ENCODE data around the gene PBXIP1.

Gene PBXIP1, protein sequence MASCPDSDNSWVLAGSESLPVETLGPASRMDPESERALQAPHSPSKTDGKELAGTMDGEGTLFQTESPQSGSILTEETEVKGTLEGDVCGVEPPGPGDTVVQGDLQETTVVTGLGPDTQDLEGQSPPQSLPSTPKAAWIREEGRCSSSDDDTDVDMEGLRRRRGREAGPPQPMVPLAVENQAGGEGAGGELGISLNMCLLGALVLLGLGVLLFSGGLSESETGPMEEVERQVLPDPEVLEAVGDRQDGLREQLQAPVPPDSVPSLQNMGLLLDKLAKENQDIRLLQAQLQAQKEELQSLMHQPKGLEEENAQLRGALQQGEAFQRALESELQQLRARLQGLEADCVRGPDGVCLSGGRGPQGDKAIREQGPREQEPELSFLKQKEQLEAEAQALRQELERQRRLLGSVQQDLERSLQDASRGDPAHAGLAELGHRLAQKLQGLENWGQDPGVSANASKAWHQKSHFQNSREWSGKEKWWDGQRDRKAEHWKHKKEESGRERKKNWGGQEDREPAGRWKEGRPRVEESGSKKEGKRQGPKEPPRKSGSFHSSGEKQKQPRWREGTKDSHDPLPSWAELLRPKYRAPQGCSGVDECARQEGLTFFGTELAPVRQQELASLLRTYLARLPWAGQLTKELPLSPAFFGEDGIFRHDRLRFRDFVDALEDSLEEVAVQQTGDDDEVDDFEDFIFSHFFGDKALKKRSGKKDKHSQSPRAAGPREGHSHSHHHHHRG

DNA sequence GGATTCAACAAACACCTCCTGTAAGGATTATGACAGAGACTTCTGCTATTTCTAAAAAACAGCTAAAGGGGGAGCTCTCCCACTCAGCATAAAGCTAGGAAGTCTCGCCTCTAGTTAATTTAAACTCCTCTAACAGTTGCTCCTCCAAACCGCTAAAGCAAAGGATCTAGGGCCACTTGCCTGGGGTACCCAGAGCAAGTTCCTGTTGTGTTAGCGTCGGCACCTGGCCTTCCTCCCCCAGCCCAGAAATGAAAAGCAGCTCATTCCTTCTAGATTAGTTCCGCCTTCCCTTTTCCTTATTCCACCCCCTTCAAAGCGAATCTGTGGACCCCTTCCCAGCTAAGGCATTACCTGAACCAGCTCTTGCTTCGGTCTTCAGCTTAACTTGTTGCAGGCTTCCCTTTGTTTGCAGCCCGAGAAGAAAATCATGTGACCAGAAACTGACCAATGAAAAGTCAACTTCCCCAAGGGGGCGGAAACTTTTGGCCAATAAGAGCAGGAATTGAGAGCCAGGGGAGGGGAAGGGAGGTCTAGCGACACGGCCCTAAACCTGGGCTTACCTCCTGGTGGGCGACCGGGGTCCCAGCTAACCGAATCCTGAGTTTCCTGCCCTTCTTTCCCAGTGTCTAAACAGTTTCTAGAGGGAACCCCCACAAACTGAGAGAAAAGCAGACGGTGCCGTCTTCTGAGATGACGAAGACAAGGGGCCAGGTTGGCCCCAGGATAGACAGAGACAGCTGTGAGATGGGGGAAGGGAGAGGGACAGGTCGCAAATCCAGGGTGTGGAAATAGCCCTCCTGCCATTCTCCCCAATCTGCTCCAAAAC is at the start of gene PBXIP1:
Gene PBXIP1, minus strand, starts transcription at position 382 of the 826 bp plus-strand sequence. CDS start 2,378 bp downstream, outside the sequence.
- DNase-seq: peak; percentile 90

DNA sequence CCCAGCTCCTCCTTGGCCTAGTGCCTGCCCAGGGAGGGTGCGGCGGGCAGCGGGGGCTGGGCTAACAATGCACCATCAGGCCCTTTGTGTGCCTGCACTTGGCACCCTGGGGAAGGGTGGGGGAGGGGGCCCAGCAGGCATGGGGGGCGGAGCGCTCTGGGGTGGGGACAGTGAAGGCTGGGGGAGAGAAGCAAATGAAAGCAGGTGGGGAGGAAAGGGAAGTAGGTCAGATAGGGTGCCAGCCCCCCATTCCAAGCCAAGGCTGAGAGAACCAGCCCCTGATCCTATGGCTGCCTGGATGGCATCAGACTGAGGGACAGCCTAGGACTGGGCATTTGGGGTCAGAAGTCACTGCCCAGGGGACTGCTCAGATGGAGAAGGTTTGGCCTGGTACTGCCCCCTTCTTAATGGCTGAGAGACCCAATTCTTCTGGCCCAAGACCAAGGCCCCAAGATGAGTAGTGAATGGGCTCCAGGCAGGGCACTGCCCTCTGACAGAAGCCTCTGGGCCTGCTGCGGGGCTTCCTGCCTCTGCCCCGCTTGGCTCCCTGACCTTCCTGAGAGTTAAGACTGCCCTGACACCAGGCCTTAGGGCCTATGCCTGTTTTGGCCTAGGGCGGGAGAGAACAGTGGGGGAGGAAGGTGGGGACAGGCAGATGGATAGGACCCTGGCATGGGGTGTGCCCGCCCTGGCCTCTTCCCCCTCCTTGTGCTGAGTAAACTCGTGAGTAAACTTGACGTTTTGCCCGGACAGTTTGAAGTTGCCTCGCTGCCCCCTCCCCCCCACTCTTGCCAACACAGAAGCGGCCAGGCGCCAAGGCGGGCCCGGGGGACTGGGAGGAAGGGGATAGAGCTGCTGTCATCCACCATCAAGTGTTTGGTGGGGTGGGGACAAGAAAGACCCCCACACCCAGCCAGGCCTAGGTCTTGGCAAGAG is 49.4 kb upstream of the PBXIP1 start:
- DNase-seq: no peak

DNA sequence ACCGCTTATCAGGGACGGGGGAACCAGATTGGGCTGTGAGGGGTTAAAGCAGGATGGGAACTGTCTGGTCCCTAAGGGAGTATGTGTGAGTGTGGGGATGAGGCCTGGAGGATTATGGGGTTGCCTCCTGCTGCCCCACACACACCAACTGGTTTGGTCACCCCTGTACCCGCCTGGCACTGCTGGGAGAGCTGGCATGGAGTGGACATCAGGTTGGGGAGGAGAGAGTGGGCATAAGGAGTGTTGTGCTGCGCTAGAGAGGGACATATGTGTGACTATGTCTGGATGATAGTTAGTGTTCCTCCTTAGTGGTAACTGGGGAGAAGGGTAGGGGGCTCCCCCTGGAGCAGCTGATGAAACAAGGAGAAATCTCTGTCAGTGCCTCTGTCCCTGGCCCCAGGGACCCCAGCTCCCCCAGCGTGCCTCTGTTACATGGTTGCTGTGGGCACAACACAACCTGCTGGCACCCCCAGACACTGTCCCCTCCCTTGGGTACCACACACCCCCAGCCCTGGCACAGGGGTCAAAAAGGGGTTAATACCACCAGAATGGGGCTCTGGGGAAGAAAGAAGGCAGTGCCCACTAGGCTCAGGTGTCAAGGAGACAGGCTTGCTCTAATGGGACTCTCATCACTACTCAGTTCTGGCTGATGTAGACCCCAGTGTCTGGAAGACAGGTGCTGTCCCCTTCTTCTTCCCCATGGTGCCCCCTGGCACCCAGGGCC is 48.6 kb upstream of the PBXIP1 start:
- DNase-seq: no peak

DNA sequence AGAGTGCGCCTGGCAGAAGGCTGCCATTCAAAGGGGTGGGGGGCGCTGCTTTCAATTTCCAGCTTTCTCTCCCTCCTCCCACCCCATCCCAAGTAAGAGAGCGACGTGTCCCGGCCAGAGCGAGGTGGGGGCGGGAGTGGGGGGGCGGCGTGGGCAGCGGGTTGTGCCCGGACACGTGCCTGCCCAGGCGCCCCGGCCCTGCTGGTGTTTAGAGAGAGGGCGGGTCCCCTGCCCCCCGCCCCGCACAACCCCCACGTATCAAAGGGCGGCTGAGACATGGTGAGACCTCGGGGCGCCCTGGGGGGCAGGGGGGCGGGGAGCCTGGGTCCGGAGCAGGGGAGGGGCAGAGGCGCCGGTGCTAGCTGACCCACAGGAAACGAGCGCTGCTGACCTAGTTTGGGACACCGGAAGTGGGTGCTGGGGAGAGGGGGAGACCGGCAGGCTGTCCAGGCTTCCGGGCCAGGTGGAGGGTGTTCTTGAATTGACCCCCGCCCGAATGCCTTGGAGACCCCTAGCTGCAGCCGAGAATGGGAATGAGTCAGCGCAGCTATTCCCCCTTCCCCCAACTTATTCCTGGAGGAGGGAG is 48.0 kb upstream of the PBXIP1 start:
- DNase-seq: no peak

DNA sequence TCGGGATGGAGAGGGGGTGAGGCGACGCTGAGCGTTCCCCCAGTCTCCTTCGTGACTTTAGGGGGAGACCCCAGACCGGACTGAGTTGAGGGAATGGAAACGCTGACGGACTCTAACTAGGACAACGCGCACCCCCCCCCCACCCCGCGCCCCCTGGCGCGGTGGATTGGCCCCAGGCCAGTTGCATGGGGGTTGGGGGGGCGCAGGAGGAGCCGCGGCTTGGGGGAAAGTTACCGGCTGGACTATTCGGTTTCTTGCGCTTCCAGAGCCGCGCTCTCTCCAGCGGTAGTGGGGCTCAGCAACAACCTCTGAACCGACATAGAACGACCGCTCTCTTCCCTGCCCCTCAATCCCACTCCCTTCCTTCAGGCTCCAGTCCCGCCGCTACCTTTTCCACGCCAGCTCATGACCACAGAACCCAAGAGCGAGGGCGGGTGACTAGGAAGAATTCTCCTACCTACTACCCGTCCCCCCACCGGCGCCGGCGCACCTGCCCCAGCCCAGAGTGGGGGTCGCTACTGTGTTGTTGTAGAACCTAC is 47.4 kb upstream of the PBXIP1 start:
- DNase-seq: no peak

DNA sequence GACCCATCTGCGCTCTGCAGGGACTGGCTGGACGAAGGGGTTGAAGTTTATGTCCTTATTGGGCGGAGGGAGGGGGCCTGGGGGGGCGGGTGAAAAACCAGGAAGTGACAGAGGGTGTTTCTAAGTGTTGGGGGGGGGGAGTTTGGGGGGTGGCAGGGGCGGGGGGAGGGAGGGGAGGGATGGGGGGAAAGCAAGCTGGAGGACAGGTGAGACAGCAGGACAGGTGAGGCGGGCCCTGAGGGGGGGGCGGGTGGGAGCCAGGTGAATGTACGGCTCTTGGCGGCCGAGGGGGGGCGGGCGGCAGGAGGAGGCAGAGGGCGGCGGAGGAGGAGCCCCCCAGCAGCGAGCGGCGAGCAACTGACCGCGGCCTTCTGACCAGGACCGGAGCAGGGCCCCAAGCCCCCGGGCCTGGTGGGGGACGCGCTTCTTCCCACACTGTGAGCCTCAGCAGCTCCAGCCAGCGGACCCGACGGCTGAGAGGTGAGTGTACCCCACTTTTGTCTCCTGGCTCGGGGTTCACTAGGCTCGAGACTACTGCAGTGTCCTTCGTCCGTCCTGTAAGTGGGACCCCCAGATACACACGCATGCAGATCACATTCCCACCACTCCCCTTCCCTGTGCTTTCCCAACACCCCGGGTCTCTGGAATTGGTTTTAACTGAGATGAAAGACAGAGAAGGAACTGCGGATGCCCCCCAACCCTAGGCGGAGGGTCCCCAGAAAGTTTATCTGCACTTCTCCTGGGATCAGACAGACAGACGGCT is 46.7 kb upstream of the PBXIP1 start, which contains the start of gene ZBTB7B:
Gene ZBTB7B, plus strand, starts transcription at position 339 of the 763 bp plus-strand sequence. CDS start 11,859 bp downstream, outside the sequence.
- no peak for DNase-seq

DNA sequence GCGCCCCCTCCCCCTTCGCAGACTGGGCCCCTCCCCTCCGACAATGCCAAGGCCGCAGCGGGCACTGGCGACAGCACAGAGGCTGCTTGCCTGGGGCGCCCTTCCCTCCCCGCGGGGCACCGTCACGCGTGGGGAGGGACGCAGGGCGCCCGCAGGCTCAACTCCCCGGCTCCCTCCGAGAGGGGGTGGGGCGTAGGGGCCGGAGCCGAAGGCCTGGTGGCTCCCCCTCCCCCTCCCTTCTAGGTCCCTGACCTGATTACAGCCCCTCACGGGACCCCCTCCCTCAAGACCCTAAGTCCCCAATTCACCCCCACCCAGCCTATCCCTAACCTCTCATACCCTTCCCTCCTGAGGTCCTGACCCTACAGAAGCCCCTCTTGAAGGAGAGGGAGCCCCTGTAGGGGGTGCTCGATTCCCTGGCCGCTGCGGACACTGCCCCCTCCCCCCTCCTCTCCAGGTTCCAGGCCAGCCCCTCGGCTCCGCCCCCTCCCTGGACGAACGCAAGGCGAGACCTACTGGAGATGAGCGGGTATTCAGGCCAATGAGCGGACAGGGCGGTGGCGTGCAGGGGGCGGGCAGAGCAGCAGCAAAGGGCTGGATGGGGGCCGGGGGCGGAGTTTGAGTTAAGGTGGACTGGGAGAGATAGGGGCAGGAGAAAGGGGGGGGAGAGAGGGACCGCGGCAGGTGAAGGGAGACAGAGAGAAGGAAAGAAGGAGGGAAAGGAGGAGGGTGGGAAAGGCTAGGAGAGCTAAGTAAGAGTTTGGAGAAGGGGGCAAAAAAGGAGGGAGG is 46.0 kb upstream of the PBXIP1 start:
- peak; percentile 99 for DNase-seq

DNA sequence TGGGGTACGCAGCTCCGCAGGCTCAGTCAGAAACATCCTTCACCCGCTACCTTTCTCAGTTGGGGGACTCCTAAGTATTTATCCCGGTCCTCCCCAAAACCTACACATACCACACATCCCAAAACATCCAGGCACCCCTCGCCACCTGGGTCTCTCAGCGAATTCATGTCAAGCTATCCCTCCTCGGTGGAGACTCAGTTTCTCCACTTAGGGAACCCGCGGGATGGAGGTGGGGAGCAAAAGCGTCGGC is 45.5 kb upstream of the PBXIP1 start:
- peak; percentile 32 for DNase-seq

DNA sequence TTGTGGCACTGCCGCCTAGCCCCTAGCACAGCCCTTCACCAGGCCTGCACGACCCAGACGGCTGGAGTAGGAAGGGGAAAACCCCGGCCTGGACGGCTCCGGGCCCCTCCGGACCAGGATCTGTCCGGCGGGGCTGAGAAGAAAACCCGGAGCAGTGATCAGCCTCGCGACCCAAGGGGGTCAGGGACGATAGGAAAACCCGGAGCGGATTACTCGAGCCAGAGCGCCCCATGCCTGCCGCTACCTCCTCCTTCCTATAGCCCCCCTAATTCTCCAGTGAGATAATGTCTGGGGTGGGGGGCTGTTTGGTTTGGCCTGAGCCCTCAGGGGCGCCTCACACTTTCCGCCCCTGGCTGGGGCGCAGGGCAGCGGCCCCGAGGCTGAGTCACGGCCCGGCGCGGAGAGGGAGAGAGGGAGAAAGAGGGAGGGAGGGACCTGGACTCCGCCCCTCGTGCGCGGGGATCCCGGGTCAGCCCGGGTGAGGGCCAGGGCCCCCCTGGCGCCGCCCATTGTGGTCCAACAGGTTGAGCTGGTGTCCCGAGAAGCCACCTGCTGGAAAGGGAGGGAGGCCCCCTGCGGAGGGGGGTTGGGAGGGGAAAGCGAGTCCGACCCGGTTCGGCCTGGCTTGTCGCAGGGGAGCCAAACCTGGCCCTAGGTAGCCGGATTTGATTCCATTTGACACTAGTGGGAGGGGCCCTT is 45.0 kb upstream of the PBXIP1 start:
- DNase-seq: peak; percentile 83

DNA sequence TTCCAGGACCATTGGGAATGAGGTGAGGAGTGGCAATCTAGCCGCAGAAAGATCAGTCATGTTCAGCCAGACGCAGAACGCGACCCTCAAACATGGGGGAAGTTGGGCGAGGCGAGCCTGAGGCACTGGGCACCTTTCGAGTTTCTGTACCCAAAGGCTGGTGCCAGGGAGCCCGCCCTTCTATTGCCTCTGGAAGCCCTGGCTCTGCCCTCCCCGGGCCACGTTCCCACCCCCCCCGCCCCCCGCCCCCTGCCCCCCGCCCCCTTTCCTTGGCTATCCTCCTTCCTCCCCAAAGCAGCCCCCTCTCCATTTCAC is 44.5 kb upstream of the PBXIP1 start:
- no peak for DNase-seq

DNA sequence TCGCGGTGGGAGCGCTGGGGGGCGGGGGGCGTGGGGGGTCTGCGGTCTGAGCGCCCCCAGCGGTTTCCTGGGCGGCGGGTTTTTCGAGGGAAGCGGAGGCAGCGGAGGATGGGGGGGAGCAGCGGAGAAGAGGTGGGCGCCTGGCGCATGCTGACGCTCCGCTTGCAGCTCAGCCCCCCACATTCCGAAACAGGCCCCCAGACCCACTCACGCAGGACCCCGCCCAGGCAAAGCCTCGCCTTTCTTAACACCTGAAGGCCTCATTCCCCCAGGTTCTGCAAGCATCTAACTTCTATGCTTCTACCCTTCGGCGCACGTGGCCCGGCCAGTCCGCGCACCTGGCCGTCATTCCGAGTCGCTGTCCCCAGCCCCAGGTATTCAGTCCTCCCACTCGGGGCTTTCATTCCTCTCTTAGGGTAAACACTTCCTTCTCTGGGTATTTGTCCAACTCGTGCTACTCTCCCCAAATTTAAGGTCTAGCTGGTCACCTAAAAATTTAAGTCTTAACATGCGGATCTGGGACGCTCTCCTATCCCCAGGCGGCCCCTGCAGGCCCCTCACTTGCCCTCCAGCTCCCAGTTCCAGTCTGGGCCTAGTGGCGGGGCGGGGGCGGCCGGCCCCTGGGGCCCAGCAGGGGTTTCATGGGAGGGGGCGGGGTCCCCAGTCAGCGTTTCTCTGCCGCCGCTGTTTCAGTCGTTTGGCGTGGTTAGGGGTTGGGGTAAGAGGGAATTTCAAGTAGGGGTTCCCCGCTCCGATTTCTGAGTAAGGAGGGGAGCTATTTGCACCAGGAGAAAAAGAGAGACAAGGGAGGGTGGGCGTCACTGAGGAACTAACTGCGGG is 43.9 kb upstream of the PBXIP1 start:
- DNase-seq: no peak

DNA sequence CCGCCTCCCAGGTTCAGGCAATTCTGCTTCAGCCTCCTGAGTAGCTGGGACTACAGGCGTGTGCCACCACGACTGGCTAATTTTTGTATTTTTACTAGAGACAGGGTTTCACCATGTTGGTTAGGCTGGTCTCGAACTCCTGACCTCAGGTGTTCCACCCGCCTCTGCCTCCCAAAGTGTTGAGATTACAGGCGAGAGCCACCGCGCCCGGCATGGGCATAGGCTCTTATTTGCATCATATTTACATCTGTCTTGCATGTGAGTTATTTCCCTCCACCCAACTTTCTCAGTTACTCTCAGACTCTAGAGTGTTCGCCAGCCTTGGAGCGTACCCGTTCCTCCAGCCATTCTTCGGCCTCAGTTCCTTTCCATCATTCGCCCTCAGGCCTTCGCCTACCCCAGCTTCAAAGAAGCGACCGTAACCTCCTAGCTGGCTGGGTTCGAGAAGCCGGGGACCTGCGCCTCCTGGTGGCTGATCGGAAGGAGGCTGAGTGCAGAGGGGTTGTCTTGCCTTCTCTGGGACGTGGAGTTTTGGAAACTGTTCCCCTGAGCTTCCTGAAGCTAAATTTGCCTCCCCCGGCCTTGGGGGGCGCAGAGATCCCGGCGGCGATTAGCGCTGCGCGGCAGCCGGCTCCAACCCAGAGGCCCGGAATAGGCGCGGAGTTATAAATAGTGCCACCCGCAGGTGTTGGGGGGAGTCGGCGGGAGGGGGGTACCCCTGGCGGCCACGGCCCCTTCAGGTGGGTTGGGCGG is 43.1 kb upstream of the PBXIP1 start:
- peak; percentile 75 for DNase-seq

DNA sequence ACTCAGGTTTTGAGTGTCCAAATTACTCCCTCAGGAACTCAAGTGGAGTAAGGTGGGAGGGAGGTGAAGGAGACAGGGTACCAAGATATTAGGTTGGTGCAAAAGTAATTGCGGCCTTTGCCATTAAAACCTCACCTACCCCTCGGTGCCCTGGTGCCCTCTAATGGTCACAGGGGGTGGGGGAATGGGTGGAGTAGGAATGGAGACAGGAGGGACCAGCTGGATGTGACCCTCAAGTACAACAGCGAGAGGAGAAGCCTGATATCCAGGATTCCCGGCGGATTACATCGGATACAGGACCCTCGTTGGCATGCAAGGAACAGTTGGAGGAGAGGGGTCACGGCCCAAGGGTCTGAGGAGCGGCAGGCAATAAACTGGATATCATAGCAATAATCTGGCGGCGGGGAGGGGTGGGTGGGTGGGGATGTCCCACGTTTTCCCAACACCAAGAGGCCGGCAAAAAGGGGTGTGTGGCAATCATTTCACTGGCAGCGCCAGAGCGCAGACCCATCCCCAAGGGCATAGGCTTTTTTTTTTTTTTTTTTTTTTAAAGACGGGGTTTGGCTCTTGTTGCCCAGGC is 42.4 kb upstream of the PBXIP1 start:
- DNase-seq: no peak

DNA sequence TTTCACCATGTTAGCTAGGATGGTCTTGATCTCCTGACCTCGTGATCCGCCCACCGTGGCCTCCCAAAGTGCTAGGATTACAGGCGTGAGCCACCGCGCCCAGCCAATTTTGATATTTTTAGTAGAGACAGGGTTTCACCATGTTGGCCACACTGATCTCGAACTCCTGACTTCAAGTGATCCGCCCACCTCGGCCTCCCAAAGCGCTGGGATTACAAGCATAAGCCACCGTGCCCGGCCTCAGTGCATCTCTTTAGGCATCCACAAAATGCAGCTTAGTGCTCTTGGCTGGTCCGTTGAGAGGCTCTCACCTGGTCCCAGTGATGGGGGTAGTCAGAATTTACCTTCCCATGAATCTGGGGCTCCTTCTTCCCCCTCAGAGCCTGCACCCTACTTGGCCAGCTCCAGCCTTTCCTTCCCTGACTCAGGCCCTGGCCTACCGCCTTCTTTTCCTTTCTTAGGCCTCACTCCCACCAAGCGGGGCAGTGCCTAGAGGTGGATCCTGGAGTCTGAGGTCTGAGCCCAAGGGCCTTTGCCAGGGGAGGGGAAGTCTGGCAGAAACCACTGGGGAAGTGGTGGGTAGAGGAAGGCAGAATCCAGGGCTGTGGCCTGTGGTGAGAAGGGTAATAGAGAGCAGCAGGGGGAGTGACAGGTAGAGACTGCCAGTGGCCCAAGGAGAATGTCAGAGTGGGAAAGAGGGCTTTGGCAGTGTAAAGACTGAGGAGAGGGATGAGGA is 41.2 kb upstream of the PBXIP1 start:
- no peak for DNase-seq

DNA sequence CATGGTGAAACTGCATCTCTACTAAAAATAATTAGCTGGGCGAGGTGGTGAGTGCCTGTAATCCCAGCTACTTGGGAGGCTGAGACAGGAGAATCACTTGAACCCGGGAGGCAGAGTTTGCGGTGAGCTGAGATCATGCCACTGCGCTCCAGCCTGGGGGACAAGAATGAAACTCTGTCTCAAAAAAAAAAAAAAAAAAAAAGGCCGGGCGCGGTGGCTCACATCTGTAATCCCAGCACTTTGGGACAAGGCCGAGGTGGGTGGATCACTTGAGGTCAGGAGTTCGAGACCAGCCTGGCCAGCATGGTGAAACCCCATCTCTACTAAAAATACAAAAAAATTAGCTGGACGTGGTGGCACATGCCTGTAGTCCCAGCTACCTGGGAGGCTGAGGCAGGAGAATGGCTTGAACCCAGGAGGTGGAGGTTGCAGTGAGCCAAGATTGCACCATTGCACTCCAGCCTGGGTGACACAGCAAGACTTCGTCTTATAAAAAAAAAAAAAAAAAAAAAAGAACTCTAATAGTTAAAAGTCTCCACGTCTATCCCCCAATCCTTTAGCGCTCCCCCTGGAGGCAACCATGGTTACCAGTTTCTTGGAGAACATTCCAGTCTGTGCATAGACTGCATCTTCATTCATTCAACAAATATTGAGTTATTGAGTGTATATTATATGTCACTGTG is 39.5 kb upstream of the PBXIP1 start:
- peak; percentile 83 for DNase-seq

All from fibroblast of skin of right quadriceps (primary cell).